H4 (cell line): Measurements from ENCODE around the gene RBBP6. TPM values are rescaled to one million over a fixed set of nuclear protein-coding genes. Genes with fewer than 3 reads are reported as not detected.
A peak's percentile ranks its signal among the peaks of the same experiment; 100 is the strongest.
"Not testable (repeated sequence)": the region's sequence is repeated elsewhere in the genome, so short reads cannot be mapped to it uniquely, and the experiment has no call there.

Experiments
- DNase-seq: peaks from one replicate; pipeline ENCODE4 v3.0.0-alpha.2; 2015; ENCODE audit warnings: low spot score
- total RNA-seq: library from RNA; depleted of rRNA; stranded (reverse); fragments of >200 nt; shearing (Covaris generic); gene quantifications from 2 replicates; pipeline ENCODE4 v1.2.3, GENCODE V29; 2014; rRNA removed

The RBBP6 gene
- total RNA-seq, 1 experiment from 2014 or later = 16.0 TPM

DNA sequence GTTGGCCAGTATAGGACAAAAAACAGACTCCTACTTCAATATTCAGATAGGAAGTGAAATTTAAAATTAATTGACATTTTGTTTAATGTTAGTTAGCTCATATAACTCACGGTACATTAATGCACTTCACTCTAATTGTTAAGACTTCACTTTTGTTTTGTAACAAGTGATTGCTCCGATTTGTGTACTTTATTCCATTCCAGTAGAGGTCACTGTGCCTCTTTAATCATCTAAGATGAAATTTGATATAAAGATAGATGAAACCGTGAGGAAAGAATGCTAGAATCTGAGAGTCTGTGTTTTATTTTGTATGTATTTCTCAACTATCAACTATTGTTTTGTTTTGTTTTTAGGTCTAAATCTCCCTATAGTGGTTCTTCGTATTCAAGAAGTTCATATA lies 29.0 kb downstream of the RBBP6 start:
- peak; percentile 27 for DNase-seq

DNA sequence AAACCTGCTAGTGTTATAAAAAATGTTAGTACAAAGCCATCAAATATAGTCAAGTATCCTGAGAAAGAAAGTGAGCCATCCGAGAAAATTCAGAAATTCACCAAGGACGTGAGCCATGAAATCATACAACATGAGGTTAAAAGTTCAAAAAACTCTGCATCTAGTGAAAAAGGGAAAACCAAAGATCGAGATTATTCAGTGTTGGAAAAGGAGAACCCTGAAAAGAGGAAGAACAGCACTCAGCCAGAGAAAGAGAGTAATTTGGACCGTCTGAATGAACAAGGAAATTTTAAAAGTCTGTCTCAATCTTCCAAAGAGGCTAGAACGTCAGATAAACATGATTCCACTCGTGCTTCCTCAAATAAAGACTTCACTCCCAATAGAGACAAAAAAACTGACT lies 31.7 kb downstream of the RBBP6 start:
- no peak for DNase-seq

DNA sequence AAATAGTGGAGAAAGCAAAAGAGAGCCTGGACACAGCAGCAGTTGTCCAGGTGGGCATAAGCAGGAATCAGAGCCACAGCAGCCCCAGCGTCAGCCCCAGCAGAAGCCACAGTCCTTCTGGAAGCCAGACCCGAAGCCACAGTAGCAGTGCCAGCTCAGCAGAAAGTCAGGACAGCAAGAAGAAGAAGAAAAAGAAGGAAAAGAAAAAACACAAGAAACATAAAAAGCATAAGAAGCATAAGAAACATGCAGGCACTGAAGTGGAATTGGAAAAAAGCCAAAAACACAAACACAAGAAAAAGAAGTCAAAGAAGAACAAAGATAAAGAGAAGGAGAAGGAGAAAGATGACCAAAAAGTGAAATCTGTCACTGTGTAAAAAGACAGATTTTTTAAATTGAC lies 32.7 kb downstream of the RBBP6 start:
- DNase-seq = no peak

DNA sequence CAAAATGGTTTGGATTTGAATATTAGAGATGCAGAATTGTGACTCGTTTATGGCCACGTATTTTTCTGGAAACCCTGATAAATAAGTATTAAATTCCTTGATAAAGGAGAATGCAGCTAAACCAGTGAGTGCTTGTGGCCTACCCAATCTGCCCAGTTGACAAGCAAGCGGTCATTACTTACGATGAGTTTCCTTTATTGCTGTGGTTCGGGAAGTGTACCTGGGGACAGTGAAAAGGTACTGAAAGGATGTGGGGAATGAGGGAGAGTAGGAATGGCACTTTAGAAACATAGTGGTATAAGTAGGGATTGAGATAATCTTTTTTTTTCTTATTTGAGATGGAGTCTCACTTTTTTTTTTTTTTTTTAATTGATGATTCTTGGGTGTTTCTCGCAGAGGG lies 33.8 kb downstream of the RBBP6 start:
- no peak for DNase-seq

DNA sequence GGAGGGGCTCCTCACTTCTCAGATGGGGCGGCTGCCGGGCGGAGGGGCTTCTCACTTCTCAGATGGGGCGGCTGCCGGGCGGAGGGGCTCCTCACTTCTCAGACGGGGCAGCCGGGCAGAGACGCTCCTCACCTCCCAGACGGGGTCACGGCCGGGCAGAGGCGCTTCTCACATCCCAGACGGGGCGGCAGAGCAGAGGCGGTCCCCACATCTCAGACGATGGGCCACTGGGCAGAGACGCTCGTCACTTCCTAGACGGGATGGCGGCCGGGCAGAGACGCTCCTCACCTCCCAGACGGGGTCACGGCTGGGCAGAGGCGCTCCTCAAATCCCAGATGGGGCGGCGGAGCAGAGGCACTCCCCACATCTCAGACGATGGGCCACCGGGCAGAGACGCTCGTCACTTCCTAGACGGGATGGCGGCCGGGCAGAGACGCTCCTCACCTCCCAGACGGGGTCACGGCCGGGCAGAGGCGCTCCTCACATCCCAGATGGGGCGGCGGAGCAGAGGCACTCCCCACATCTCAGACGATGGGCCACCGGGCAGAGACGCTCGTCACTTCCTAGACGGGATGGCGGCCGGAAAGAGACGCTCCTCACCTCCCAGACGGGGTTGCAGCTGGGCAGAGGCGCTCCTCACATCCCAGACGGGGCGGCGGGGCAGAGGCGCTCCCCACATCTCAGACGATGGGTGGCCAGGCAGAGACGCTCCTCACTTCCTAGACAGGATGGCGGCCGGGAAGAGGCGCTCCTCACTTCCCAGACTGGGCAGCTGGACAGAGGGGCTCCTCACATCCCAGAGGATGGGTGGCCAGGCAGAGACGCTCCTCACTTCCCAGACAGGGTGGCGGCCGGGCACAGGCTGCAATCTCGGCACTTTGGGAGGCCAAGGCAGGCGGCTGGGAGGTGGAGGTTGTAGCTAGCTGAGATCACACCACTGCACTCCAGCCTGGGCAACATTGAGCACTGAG lies 35.4 kb downstream of the RBBP6 start:
- DNase-seq = not testable (repeated sequence)

DNA sequence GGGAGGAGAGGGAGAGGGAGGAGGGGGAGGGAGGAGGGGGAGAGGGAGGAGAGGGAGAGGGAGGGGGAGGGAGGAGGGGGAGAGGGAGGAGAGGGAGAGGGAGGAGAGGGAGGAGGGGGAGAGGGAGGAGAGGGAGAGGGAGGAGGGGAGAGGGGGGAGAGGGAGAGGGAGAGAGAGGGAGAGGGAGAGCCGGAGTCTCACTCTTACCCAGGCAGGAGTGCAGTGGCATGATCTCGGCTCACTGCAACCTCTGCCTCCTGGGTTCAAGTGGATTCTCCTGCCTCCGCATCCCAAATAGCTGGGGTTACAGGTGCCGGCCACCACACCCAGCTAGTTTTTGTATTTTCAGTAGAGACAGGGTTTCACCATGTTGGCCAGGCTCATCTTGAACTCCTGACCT lies 36.4 kb downstream of the RBBP6 start:
- not testable (repeated sequence) for DNase-seq

DNA sequence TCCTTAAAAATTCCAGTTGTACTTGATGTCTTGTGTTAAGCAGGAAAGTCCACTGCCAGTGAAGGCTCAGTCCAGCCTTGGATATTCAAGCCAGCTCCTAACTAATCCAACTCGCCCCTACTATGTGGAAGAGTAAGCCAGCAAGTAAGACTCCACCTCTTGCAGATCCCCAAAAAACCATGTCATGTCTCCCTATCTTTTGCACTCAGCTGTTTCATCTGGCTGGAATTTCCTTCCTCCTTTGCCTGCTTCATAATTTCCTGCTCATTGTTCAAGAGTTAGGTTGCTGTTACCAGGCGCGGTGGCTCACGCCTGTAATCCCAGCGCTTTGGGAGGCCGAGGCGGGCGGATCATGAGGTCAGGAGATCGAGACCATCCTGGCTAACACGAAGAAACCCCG lies 37.8 kb downstream of the RBBP6 start:
- DNase-seq = no peak

DNA sequence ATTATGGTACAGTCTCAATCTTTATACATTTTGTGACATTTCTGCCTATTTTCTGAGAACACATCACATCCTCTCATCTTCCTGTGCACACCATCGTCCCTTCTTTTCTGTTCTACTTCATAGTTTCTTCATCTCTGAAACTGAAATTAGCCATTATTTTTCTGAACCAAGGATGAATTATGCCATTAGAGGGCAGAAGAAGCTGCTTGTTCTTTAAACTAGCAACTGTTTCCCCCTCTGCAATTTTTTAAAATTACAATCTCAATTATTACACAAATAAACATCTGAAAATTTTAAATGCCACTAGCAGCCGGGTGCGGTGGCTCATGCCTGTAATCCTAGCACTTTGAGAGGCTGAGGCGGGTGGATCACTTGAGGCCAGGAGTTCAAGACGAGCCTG lies 41.3 kb downstream of the RBBP6 start:
- DNase-seq = peak; percentile 21

DNA sequence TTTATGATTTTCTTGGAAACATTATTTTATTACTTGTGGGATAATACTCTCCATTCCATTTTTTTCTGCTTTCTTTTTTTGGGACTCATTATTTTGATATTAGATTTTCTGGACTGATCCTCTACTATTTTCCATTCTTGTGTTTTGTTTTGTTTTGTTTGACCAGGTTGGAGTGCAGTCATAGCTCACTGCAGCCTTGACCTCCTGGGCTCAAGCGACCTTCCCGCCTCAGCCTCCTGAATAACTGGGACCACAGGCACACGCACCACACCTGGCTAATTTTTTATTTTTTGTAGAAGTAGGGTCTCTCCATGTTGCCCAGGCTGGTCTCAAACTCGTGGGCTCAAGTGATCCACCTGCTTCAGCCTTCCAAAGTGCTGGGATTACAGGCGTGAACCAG lies 44.1 kb downstream of the RBBP6 start:
- DNase-seq = no peak

DNA sequence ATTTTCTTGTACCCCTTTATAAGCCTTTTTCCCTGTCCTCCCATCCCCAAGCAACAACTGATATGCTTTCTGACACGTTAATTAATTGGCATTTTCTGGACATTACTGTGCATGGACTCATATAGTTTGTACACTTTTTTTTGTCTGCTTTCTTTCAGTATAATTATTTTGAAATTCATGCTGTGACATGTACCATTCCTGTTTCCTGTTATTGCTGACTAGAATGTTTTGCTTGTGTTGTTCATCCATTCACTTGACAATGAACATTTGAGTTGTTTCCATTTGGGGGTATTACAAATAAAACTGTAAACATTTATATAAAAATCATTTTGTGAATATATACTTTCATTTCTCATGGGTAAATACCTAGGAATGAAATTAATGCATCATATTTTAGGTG lies 50.6 kb downstream of the RBBP6 start:
- DNase-seq = no peak

DNA sequence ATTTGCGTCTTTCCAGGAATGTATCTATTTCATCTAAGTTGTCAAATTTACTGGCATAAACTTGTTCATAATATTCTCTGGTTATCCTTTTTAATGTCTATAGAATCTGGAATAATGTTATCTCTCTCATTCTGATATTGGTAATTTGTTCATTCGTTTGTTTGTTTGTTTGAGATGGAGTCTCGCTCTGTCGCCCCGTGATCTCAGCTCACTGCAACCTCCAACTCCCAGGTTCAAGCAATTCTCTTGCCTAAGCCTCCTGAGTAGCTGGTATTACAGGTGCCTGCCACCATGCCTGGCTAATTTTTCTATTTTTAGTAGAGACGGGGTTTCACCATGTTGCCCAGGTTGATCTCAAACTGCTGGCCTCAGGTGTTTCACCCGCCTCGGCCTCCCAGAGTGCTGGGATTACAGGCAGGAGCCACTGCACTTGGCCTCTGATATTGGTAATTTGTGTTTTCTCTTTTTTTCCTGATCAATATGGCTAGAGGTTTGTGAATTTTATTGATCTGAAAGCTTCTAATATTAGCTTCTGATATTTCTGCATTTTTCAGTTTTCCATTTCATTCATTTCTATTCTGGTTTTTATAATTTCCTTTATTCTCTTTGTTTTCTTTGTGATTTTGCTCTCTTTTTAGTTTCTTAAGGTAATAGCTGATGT lies 59.5 kb downstream of the RBBP6 start:
- DNase-seq = no peak

DNA sequence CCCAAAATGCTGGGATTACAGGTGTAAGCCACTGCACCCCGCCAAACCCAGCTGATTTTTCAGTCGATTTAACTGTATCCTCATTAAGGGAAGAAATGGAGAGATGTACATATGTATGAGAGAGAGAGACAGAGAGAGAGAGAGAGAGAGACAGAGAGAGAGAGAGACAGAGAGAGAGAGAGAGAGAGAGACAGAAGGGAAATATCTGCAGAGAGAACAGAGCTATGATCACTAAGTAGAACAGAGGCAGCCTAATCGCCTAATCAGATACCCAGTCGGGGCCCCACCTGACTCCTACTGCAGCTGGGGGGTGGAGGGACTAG lies 70.0 kb downstream of the RBBP6 start:
- no peak for DNase-seq

DNA sequence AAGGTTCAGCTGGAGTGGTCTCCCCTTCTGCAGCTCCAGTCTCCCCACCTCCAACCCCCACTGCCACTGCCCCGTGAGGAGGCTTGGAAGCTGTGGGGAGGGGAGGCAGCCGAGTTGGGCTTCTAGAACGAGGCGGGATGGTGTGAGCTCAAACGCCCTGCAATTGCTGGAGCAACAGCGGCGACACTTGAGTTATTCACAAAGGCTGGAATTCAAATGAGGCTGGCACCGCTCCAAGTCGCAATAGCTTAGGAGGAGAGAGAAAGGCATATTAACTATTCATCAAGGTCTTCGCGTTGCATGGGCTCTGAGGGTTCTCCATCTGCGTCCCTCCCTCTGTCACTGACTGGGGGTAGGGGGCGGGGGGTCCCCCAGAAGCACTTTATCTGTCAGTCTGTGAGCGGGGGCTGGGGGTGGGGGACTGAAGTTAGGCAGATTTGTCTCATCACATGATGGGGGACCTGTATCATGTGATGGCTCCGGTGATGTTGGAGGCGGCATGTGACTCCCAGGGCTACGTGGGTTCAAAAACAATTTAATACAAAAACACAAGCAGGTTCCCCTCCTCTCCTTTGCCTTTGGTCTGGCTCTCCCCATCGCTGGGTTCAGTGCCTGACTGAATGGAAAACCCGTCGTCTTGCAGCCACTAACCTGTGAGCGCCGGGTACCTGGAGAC lies 70.5 kb downstream of the RBBP6 start:
- no peak for DNase-seq

DNA sequence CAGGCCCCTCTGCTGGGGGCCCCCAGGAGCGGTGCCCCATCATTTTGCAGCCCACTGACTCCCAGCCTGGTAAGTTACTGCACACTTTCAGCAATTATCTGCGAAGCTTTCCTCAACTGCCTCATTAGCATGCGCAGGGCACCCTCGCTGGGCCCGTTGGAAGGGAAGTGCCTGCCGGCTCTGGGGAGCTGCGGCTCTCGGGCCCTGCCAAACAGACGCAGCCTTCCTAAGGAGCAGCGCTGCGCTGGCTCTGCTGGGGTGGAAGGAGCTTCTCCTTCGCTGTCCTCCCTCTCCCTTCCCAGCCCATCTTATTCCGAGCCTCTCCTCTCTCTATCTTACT lies 71.0 kb downstream of the RBBP6 start:
- DNase-seq = no peak

DNA sequence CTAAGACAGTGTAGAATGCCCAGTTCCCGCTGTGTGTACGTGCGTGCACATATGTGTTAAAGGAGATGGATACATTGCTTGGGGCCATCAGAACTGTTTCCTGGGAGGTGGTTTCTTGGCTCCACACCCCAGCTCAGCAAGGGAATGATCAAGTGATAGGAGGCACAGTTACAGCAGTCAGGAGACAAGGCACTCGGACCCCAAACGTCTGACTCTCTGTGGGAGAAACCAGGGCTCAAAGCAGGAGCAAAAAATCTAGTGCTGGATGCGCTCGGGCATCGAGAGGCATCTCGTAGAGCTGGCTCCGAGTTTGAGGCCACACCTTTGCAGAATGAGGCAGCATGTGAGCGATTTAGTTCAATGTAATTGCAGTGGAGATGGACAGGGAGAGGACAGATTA lies 71.9 kb downstream of the RBBP6 start:
- no peak for DNase-seq

DNA sequence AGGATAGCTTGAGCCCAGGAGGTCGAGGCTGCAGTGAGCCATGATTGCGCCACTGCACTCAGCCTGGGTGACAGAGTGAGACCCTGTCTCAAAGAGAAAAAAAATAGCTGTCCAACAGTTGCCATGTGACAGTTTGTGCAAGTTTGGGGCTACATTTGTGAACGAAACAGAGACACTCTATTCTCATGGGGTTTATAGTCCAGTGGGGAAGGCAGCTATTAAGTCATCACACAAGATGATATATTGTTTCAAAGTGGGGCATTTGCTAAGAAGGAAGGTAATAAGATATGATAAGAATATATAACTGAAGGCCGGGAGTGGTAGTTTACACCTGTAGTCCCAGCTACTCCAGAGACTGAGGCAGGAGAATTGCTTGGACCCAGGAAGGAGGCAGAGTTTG lies 73.3 kb downstream of the RBBP6 start:
- DNase-seq = no peak

DNA sequence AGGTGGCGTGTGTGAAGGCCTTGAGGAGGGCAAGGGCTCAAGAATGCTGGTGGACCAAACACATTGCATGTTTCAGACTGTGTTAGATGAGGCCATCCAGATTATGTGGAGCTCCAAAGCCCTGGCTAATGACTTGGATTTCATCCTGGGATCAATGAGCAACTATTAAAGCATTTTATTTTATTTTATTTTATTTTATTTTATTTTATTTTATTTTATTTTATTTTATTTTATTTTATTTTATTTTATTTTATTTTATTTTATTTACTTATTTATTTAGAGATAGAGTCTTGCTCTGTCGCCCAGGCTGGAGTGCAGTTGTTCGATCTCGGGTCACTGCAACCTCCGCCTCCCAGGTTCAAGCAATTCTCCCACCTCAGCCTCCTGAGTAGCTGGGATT lies 73.9 kb downstream of the RBBP6 start:
- DNase-seq = not testable (repeated sequence)

DNA sequence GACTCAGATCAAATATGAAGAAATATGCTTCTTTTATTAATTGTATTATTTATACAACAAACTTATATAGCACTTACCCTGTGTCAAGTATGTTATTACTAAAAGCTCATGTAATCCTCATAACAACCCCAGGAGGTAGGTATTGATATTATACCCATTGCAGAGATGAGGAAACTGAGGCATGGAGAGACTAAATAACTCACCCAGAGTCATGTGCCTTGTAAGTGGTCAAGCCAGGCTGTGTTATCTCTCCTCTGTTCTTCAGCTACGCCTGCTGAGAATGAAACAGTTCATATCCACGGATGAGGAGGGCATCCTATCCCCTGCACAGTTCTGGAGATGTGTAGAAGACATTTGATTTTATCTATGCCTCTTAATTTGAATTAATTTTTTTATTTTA lies 78.1 kb downstream of the RBBP6 start:
- no peak for DNase-seq

Other genes starting within 250 kb of the RBBP6 start
- gene TNRC6A, start 190.1 kb downstream of the RBBP6 start, total RNA-seq = 9.7 and 10.1 TPM in 2 replicates